Limb (tissue), 2 donors: ENCODE measurements around the gene PELI1.
A peak's percentile ranks its signal among the peaks of the same experiment; 100 is the strongest.

Experiments used
- DNase-seq, 2 donors: peaks; one replicate each; pipeline ENCODE4 v3.0.0-alpha.2; 2016; ENCODE audit errors: extremely low spot score in 2 of 2

PELI1 gene

GRCh38 chr2:64144057-64145013 lies at the start of gene PELI1:
Gene PELI1, minus strand, starts transcription at chr2:64144420. Its CDS starts 36,110 bp downstream, at chr2:64108310.
- peak; percentile 97 to 98 for DNase-seq

GRCh38 chr2:64193491-64193890 lies 49.3 kb upstream of the PELI1 start:
- DNase-seq = no peak

GRCh38 chr2:64192664-64193105 lies 48.5 kb upstream of the PELI1 start:
- DNase-seq = no peak

- DNase-seq = no peak
Observed at GRCh38 chr2:64192125-64192479, 47.9 kb upstream of the PELI1 start.

GRCh38 chr2:64189586-64189985 lies 45.4 kb upstream of the PELI1 start:
- DNase-seq = no peak

GRCh38 chr2:64189167-64189566 lies 44.9 kb upstream of the PELI1 start:
- DNase-seq = no peak

GRCh38 chr2:64186699-64187605 lies 42.7 kb upstream of the PELI1 start:
- peak in 1 of 2 donors; percentile 36 for DNase-seq

GRCh38 chr2:64179582-64180321 lies 35.5 kb upstream of the PELI1 start:
- no peak for DNase-seq

GRCh38 chr2:64177315-64177714 lies 33.1 kb upstream of the PELI1 start:
- DNase-seq = no peak

GRCh38 chr2:64175419-64176197 lies 31.4 kb upstream of the PELI1 start:
- DNase-seq = no peak

- no peak for DNase-seq
Observed at GRCh38 chr2:64173156-64174135, 29.2 kb upstream of the PELI1 start.

GRCh38 chr2:64168756-64169155 lies 24.5 kb upstream of the PELI1 start:
- no peak for DNase-seq

- no peak for DNase-seq
Observed at GRCh38 chr2:64168201-64168600, 24.0 kb upstream of the PELI1 start.

- no peak for DNase-seq
Observed at GRCh38 chr2:64166637-64167420, 22.6 kb upstream of the PELI1 start.

GRCh38 chr2:64166212-64166611 lies 22.0 kb upstream of the PELI1 start:
- no peak for DNase-seq

GRCh38 chr2:64165706-64166105 lies 21.5 kb upstream of the PELI1 start:
- no peak for DNase-seq

GRCh38 chr2:64164629-64165028 lies 20.4 kb upstream of the PELI1 start:
- no peak for DNase-seq

GRCh38 chr2:64162516-64162915 lies 18.3 kb upstream of the PELI1 start:
- no peak for DNase-seq

GRCh38 chr2:64157792-64158191 lies 13.6 kb upstream of the PELI1 start:
- no peak for DNase-seq
